ENCODE measurements around the gene PMPCA.

GRCh38 chr9:136395345-136396218 lies 14.9 kb upstream of the PMPCA start:
- no peak for TF ChIP-seq MYBL2 (CRISPR knock-in tag; IDR thresholded peaks at IDR 0.05)
- no peak for TF ChIP-seq ERG (CRISPR knock-in tag; IDR thresholded peaks at IDR 0.05)
- no peak for TF ChIP-seq ATF2 (CRISPR knock-in tag; IDR thresholded peaks at IDR 0.05; ENCODE audit: borderline replicate concordance, low read depth)
- TF ChIP-seq CTCF (IDR thresholded peaks at IDR 0.05): no peak
- no peak for TF ChIP-seq FOXP1 (CRISPR knock-in tag; IDR thresholded peaks at IDR 0.05; ENCODE audit: borderline replicate concordance)
- no peak for TF ChIP-seq ZNF396 (CRISPR knock-in tag; IDR thresholded peaks at IDR 0.05; ENCODE audit: borderline replicate concordance)
